Sigmoid colon (tissue), 7 donors: ENCODE data around the gene B4GALNT1. TPM values are rescaled to one million over a fixed set of nuclear protein-coding genes. Genes with fewer than 3 reads are reported as not detected.

Experiments
- DNase-seq: peaks from one replicate; pipeline ENCODE4 v3.0.0-alpha.2; 2019
- H3K27ac ChIP-seq, 4 donors: fragments of 200-600 bp; sonication (generic); one replicate each; pipeline ENCODE4 v1.5.1; 2016 to 2019; ENCODE audit warnings: mild to moderate bottlenecking in 1 of 4
- H3K27me3 ChIP-seq, 3 donors: fragments of 200-600 bp; sonication (generic); one replicate each; pipeline ENCODE4 v1.5.1; 2019; ENCODE audit warnings: mild to moderate bottlenecking in 1 of 3
- H3K36me3 ChIP-seq, 4 donors: fragments of 200-600 bp; sonication (generic); one replicate each; pipeline ENCODE4 v1.5.1; 2016 to 2019
- H3K4me1 ChIP-seq, 4 donors: fragments of 200-600 bp; sonication (generic); one replicate each; pipeline ENCODE4 v1.5.1; 2017 to 2019
- H3K4me3 ChIP-seq, 4 donors: fragments of 200-600 bp; sonication (generic); one replicate each; pipeline ENCODE4 v1.5.1; 2017 to 2019; ENCODE audit warnings: mild to moderate bottlenecking in 2 of 4, moderate library complexity in 1 of 4
- H3K9me3 ChIP-seq, 4 donors: fragments of 200-600 bp in 3 of 4; sonication (generic) in 3 of 4; one replicate each; pipeline versions ENCODE4 v1.5.1 to v1.6.1; 2013 to 2019
- CTCF ChIP-seq, 4 experiments: fragments of 450-650 bp in 3 of 4; fragments of 200-600 bp in 1 of 4; IDR thresholded peaks; one replicate each; pipeline ENCODE4 v1.5.1; 2016 to 2019; ENCODE audit warnings: antibody characterized with exemption in 4 of 4, mild to moderate bottlenecking in 3 of 4, moderate library complexity in 2 of 4
- EP300 ChIP-seq, 4 donors: sonication (generic); formaldehyde crosslinking; IDR thresholded peaks; one replicate each; pipeline ENCODE4 v1.6.1; 2017; ENCODE audit warnings: antibody characterized with exemption in 4 of 4
- POLR2A ChIP-seq, 2 donors: fragments of 450-650 bp; IDR thresholded peaks; one replicate each; pipeline ENCODE4 v1.6.1; 2016; ENCODE audit warnings: antibody characterized with exemption in 2 of 2, mild to moderate bottlenecking in 2 of 2, moderate library complexity in 2 of 2
- POLR2AphosphoS5 ChIP-seq, 4 donors: sonication (generic); formaldehyde crosslinking; IDR thresholded peaks; one replicate each; pipeline ENCODE4 v1.6.1; 2017; ENCODE audit warnings: antibody characterized with exemption in 4 of 4
- WGBS, 2 donors: extraction: QIAGEN DNeasy Blood & Tissue Kit; methylation state at CpG; one replicate each; pipeline ENCODE4 v1.1.7; 2013; 5-methylcytosine and 5-hydroxymethylcytosine counted together
- intact Hi-C: fragments of 100-400 bp; cut with DNase I; formaldehyde crosslinking; loops from one replicate; pipeline ENCODE4 v1.15.1; 2023
- polyA plus RNA-seq, 3 donors: library from polyadenylated mRNA; stranded (reverse); fragments of 200-250 nt; gene quantifications; one replicate each; pipeline ENCODE4 v1.2.3, GENCODE V29; 2013
- total RNA-seq, 4 donors: library from RNA; depleted of rRNA; stranded (reverse); fragments of >200 nt; gene quantifications; one replicate each; pipeline ENCODE4 v1.1.0, GENCODE V29; 2016
- donor health status: healthy with polysubstance abuse.
- donor health status: Bipolar disorder and iron deficiency.
- donor health status: healthy.

Gene B4GALNT1
- total and polyA plus RNA-seq, 7 donors: 0.99 to 4.4 (median 3.2) TPM; not detected in 2

GRCh38 chr12:57584690-57585089, 48.3 kb downstream of the B4GALNT1 start:
- intact Hi-C loops: loop anchor here (5.0 kb wide), 1 partner anchor 108 kb away; the partner anchor contains the start of gene OS9
- H3K4me3 ChIP-seq: no peak overlapping the region
- H3K27me3 ChIP-seq: peaks cover 0 to 3% (median 0%) of the 10 kb centered on the region in 3 donors
- no peak for DNase-seq
- no peaks in the 10 kb centered on the region for H3K4me1 ChIP-seq
- TF ChIP-seq POLR2A (IDR thresholded peaks at IDR 0.05): no peak
- no peak for TF ChIP-seq EP300 (IDR thresholded peaks at IDR 0.05)
- no peak for TF ChIP-seq CTCF (IDR thresholded peaks at IDR 0.05)
- no peak for TF ChIP-seq POLR2AphosphoS5 (IDR thresholded peaks at IDR 0.05)
- H3K9me3 ChIP-seq: no peaks in the 10 kb centered on the region
- H3K36me3 ChIP-seq: no peaks in the 10 kb centered on the region
- H3K27ac ChIP-seq: no peak overlapping the region

GRCh38 chr12:57584050-57584449, 49.0 kb downstream of the B4GALNT1 start:
- peaks cover 0 to 3% (median 0%) of the 10 kb centered on the region in 3 donors for H3K27me3 ChIP-seq
- H3K4me3 ChIP-seq: no peak overlapping the region
- intact Hi-C loops: loop anchor here (5.0 kb wide), 1 partner anchor 108 kb away; the partner anchor contains the start of gene OS9
- 96 to 99% methylated on average over 2 of the region's 2 CpGs for WGBS, 2 donors
- no peak overlapping the region for H3K27ac ChIP-seq
- H3K9me3 ChIP-seq: no peaks in the 10 kb centered on the region
- DNase-seq: no peak
- TF ChIP-seq CTCF (IDR thresholded peaks at IDR 0.05) (no peak), POLR2AphosphoS5 (IDR thresholded peaks at IDR 0.05) (no peak), EP300 (IDR thresholded peaks at IDR 0.05) (no peak), POLR2A (IDR thresholded peaks at IDR 0.05) (no peak)
- H3K36me3 ChIP-seq: no peaks in the 10 kb centered on the region
- H3K4me1 ChIP-seq: no peaks in the 10 kb centered on the region

GRCh38 chr12:57583008-57583831, 49.8 kb downstream of the B4GALNT1 start:
- no peaks in the 10 kb centered on the region for H3K36me3 ChIP-seq
- H3K27ac ChIP-seq: no peak overlapping the region
- H3K4me3 ChIP-seq: no peak overlapping the region
- H3K9me3 ChIP-seq: no peaks in the 10 kb centered on the region
- intact Hi-C loops: loop anchor here (1.0 to 5.0 kb wide), 2 partner anchors 38 to 109 kb away; partner anchors contain the start of gene OS9
- peak; percentile 86 for DNase-seq
- 40 to 51% methylated on average over 13 of the region's 13 CpGs for WGBS, 2 donors
- TF ChIP-seq CTCF (IDR thresholded peaks at IDR 0.05) (peak; percentile 96 to 97 (median 97)), POLR2A (IDR thresholded peaks at IDR 0.05) (no peak)
- H3K27me3 ChIP-seq: peaks cover 0 to 3% (median 0%) of the 10 kb centered on the region in 3 donors
- H3K4me1 ChIP-seq: no peaks in the 10 kb centered on the region

GRCh38 chr12:57582440-57582839, 50.6 kb downstream of the B4GALNT1 start:
- H3K27me3 ChIP-seq: no peaks in the 10 kb centered on the region
- no peaks in the 10 kb centered on the region for H3K4me1 ChIP-seq
- H3K4me3 ChIP-seq: no peak overlapping the region
- intact Hi-C loops: loop anchor here (5.0 kb wide), 1 partner anchor 110 kb away; the partner anchor contains the start of gene OS9
- no peaks in the 10 kb centered on the region for H3K36me3 ChIP-seq
- H3K9me3 ChIP-seq: no peaks in the 10 kb centered on the region
- H3K27ac ChIP-seq: no peak overlapping the region
- no peak for DNase-seq
- WGBS, 2 donors: 97 to 100% methylated on average over 1 of the region's 1 CpG
- TF ChIP-seq EP300 (IDR thresholded peaks at IDR 0.05) (no peak), POLR2A (IDR thresholded peaks at IDR 0.05) (no peak), CTCF (IDR thresholded peaks at IDR 0.05) (no peak), POLR2AphosphoS5 (IDR thresholded peaks at IDR 0.05) (no peak)
